ENCODE data around the gene CXADR.

CXADR gene

DNA sequence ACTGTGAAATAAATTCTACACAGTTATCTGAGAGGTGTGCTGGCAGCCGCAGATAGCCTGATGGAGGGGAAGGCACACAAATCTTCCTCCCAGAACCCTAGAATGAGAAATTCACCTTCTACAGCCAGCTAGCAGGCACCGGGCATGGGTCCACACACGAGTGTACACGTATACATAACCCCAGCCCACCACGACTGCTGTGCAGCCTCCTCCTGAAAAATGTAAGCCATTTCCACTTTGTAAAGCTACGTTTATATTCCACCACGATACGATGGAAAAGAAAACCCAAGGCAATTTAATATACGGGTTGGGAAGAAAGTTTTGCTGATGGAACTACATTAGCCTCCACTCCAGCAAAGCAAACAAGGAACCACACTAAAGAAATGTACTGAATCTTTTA is 98.1 kb downstream of the CXADR start:
- Histone ChIP-seq H3K4me3 (ENCODE audit: low read length) (peak overlapping the region; percentile 92), H3K27me3 (ENCODE audit: low read depth, low read length) (no peaks in the 10 kb centered on the region), H3K4me2 (ENCODE audit: low read length) (peak overlapping the region; percentile 79), H3K27ac (ENCODE audit: low read length) (peak overlapping the region; percentile 69), H3K36me3 (replicated peaks; ENCODE audit: low read depth, low read length) (peaks cover 39% of the 10 kb centered on the region), H3K79me2 (ENCODE audit: low read length) (peaks cover 67% of the 10 kb centered on the region), H2AFZ (ENCODE audit: low read depth, low read length) (no peak overlapping the region), H4K20me1 (ENCODE audit: insufficient read depth, low read length) (peaks cover 36% of the 10 kb centered on the region), H3K4me1 (ENCODE audit: low read length) (peaks cover 13% of the 10 kb centered on the region), H3K9me3 (ENCODE audit: insufficient read depth, low read length) (no peaks in the 10 kb centered on the region), H3K9ac (ENCODE audit: low read length) (peak overlapping the region; percentile 93)
- no peak for TF ChIP-seq EZH2phosphoT487 (IDR thresholded peaks at IDR 0.05; ENCODE audit: low read depth)

DNA sequence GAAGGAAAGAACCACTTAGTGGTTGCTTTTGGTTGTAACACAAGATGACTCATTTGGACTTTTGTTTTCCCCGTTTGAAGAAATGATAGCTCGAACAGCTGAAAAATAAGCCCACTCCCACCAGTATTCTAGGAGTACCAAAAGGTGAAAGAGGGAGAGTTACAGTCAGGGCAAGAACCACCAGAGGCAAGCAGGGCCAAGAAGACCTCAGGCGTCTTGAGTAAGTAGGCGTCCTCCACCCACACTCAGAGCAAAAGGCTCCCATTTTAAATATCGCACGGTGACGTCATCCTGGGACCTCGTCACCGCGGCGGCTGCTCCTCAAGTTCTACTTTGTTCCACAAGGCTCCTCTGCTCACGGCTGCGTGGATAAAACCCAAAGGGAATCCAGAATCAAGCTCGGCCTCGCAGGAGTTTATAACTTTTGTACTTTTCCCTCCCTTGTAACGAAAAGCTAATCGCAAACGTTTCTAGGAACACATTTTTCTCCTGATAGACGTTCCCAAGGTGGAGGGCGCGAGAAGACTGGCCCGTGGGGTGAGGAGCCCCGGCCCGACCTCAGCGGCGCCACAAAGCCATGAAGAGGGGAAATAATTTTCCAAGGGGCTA is 98.7 kb downstream of the CXADR start:
- Histone ChIP-seq H2AFZ (ENCODE audit: low read depth, low read length) (no peak overlapping the region), H3K27me3 (ENCODE audit: low read depth, low read length) (no peaks in the 10 kb centered on the region), H3K9me3 (ENCODE audit: insufficient read depth, low read length) (no peaks in the 10 kb centered on the region), H3K79me2 (ENCODE audit: low read length) (peaks cover 62% of the 10 kb centered on the region), H3K4me3 (ENCODE audit: low read length) (peak overlapping the region; percentile 92), H3K36me3 (replicated peaks; ENCODE audit: low read depth, low read length) (peaks cover 36% of the 10 kb centered on the region), H4K20me1 (ENCODE audit: insufficient read depth, low read length) (peaks cover 36% of the 10 kb centered on the region), H3K4me1 (ENCODE audit: low read length) (peaks cover 13% of the 10 kb centered on the region), H3K4me2 (ENCODE audit: low read length) (peak overlapping the region; percentile 79), H3K9ac (ENCODE audit: low read length) (peak overlapping the region; percentile 93), H3K27ac (ENCODE audit: low read length) (peak overlapping the region; percentile 69)
- TF ChIP-seq EZH2phosphoT487 (IDR thresholded peaks at IDR 0.05; ENCODE audit: low read depth) (no peak), CTCF (IDR thresholded peaks at IDR 0.05; ENCODE audit: low read depth, low read length) (no peak)

- peak overlapping the region; percentile 93 for H3K9ac ChIP-seq (ENCODE audit: low read length)
- peak overlapping the region; percentile 92 for H3K4me3 ChIP-seq (ENCODE audit: low read length)
- H3K4me1 ChIP-seq (ENCODE audit: low read length) = peaks cover 13% of the 10 kb centered on the region
- peaks cover 36% of the 10 kb centered on the region for H4K20me1 ChIP-seq (ENCODE audit: insufficient read depth, low read length)
- H3K4me2 ChIP-seq (ENCODE audit: low read length) = peak overlapping the region; percentile 79
- no peaks in the 10 kb centered on the region for H3K9me3 ChIP-seq (ENCODE audit: insufficient read depth, low read length)
- TF ChIP-seq CTCF (IDR thresholded peaks at IDR 0.05; ENCODE audit: low read depth, low read length) (no peak), EZH2phosphoT487 (IDR thresholded peaks at IDR 0.05; ENCODE audit: low read depth) (no peak)
- peaks cover 36% of the 10 kb centered on the region for H3K36me3 ChIP-seq (replicated peaks; ENCODE audit: low read depth, low read length)
- peak overlapping the region; percentile 69 for H3K27ac ChIP-seq (ENCODE audit: low read length)
- H3K27me3 ChIP-seq (ENCODE audit: low read depth, low read length) = no peaks in the 10 kb centered on the region
- no peak overlapping the region; the same call in 1 of the 2 replicates for H2AFZ ChIP-seq (ENCODE audit: low read depth, low read length)
- peaks cover 56% of the 10 kb centered on the region for H3K79me2 ChIP-seq (ENCODE audit: low read length)
Measured at GRCh38 chr21:17612023-17612564, 99.3 kb downstream of the CXADR start.

GRCh38 chr21:17612565-17613241 is 99.9 kb downstream of the CXADR start, which contains the start of gene BTG3:
Gene BTG3, minus strand, starts transcription at chr21:17612901. Its CDS starts 3,757 bp downstream, at chr21:17609144.
- Histone ChIP-seq H3K36me3 (replicated peaks; ENCODE audit: low read depth, low read length) (peaks cover 33% of the 10 kb centered on the region), H3K9ac (ENCODE audit: low read length) (peak within 1 kb of the TSS; percentile 93), H3K27me3 (ENCODE audit: low read depth, low read length) (no peaks in the 10 kb centered on the region), H4K20me1 (ENCODE audit: insufficient read depth, low read length) (peaks cover 31% of the 10 kb centered on the region), H3K27ac (ENCODE audit: low read length) (peak within 1 kb of the TSS; percentile 69), H3K4me1 (ENCODE audit: low read length) (peaks cover 13% of the 10 kb centered on the region), H3K4me3 (ENCODE audit: low read length) (peak within 1 kb of the TSS; percentile 92), H3K9me3 (ENCODE audit: insufficient read depth, low read length) (no peaks in the 10 kb centered on the region), H3K79me2 (ENCODE audit: low read length) (peaks cover 50% of the 10 kb centered on the region), H2AFZ (ENCODE audit: low read depth, low read length) (peak within 1 kb of the TSS; percentile 92), H3K4me2 (ENCODE audit: low read length) (peak within 1 kb of the TSS; percentile 79)
- no peak for TF ChIP-seq EZH2phosphoT487 (IDR thresholded peaks at IDR 0.05; ENCODE audit: low read depth)
- no peak for TF ChIP-seq CTCF (IDR thresholded peaks at IDR 0.05; ENCODE audit: low read depth, low read length)

All from OCI-LY3 (cell line).